Measurements from ENCODE around the gene NR0B2. TPM values are rescaled to one million over a fixed set of nuclear protein-coding genes. Genes with fewer than 3 reads are reported as not detected.
A peak's percentile ranks its signal among the peaks of the same experiment; 100 is the strongest.

Gene NR0B2
- total and polyA plus RNA-seq, 2 experiments from 2014 or later, result not detected

GRCh38 chr1:26938004-26938658 lies 24.4 kb upstream of the NR0B2 start:
- H3K27me3 ChIP-seq (replicated peaks; ENCODE audit: insufficient read depth), result no peaks in the 10 kb centered on the region
- H3F3A ChIP-seq (ENCODE audit: insufficient read depth), result peaks cover 7% of the 10 kb centered on the region
- H3K9ac ChIP-seq, result no peak overlapping the region
- H3K4me1 ChIP-seq (ENCODE audit: insufficient read depth), result peaks cover 15% of the 10 kb centered on the region
- H3K36me3 ChIP-seq (ENCODE audit: low read depth), result peaks cover 21% of the 10 kb centered on the region
- 95 to 100% methylated on average over 4 of the region's 4 CpGs for WGBS, 2 experiments (ENCODE audit: low coverage in 1 of 2, low lambda C conversion rate in 2 of 2, missing lambda C conversion rate in 2 of 2)
- H4K20me1 ChIP-seq (ENCODE audit: insufficient read depth), result no peaks in the 10 kb centered on the region
- no peak overlapping the region for H3K4me2 ChIP-seq (ENCODE audit: unreplicated experiment)
- H3K4me3 ChIP-seq, result no peak overlapping the region
- no peak for DNase-seq
- peaks cover 64% of the 10 kb centered on the region for H3K79me2 ChIP-seq (ENCODE audit: insufficient read depth)
- H3K9me3 ChIP-seq (ENCODE audit: low read depth), result no peaks in the 10 kb centered on the region
- H3K27ac ChIP-seq, result no peak overlapping the region
- H2AFZ ChIP-seq, result no peak overlapping the region
- TF ChIP-seq EZH2phosphoT487 (IDR thresholded peaks at IDR 0.05; ENCODE audit: insufficient read depth, low read depth) (no peak), EZH2 (IDR thresholded peaks at IDR 0.05; ENCODE audit: insufficient read depth, poor library complexity, severe bottlenecking) (no peak)
- in situ Hi-C loops (cut with MboI), result no loop called here
- no peaks in the 10 kb centered on the region for H3K9me2 ChIP-seq (ENCODE audit: insufficient read depth)

- no peak overlapping the region for H3K4me2 ChIP-seq (ENCODE audit: unreplicated experiment)
- no peak for DNase-seq
- no peaks in the 10 kb centered on the region for H4K20me1 ChIP-seq (ENCODE audit: insufficient read depth)
- in situ Hi-C loops (cut with MboI), result no loop called here
- peaks cover 76% of the 10 kb centered on the region for H3K79me2 ChIP-seq (ENCODE audit: insufficient read depth)
- H3K27me3 ChIP-seq (replicated peaks; ENCODE audit: insufficient read depth), result no peaks in the 10 kb centered on the region
- H3K9ac ChIP-seq, result no peak overlapping the region
- WGBS, 2 experiments (ENCODE audit: low coverage in 1 of 2, low lambda C conversion rate in 2 of 2, missing lambda C conversion rate in 2 of 2), result 80 to 83% methylated on average over 6 of the region's 6 CpGs
- H3K27ac ChIP-seq, result no peak overlapping the region
- peaks cover 7% of the 10 kb centered on the region for H3F3A ChIP-seq (ENCODE audit: insufficient read depth)
- H2AFZ ChIP-seq, result no peak overlapping the region
- no peaks in the 10 kb centered on the region for H3K9me2 ChIP-seq (ENCODE audit: insufficient read depth)
- no peak for TF ChIP-seq EZH2 (IDR thresholded peaks at IDR 0.05; ENCODE audit: insufficient read depth, poor library complexity, severe bottlenecking)
- no peak for TF ChIP-seq EZH2phosphoT487 (IDR thresholded peaks at IDR 0.05; ENCODE audit: insufficient read depth, low read depth)
- H3K4me1 ChIP-seq (ENCODE audit: insufficient read depth), result peaks cover 15% of the 10 kb centered on the region
- H3K4me3 ChIP-seq, result no peak overlapping the region
- H3K36me3 ChIP-seq (ENCODE audit: low read depth), result peaks cover 17% of the 10 kb centered on the region
- no peaks in the 10 kb centered on the region for H3K9me3 ChIP-seq (ENCODE audit: low read depth)
Observed at GRCh38 chr1:26936823-26937222, 23.0 kb upstream of the NR0B2 start.

- no peak overlapping the region for H3K9ac ChIP-seq
- in situ Hi-C loops (cut with MboI), result no loop called here
- H3K79me2 ChIP-seq (ENCODE audit: insufficient read depth), result peaks cover 83% of the 10 kb centered on the region
- TF ChIP-seq EZH2phosphoT487 (IDR thresholded peaks at IDR 0.05; ENCODE audit: insufficient read depth, low read depth), result no peak
- TF ChIP-seq EZH2 (IDR thresholded peaks at IDR 0.05; ENCODE audit: insufficient read depth, poor library complexity, severe bottlenecking), result no peak
- H3K9me2 ChIP-seq (ENCODE audit: insufficient read depth), result no peaks in the 10 kb centered on the region
- H3K4me3 ChIP-seq, result no peak overlapping the region
- no peak overlapping the region for H3K4me2 ChIP-seq (ENCODE audit: unreplicated experiment)
- no peaks in the 10 kb centered on the region for H4K20me1 ChIP-seq (ENCODE audit: insufficient read depth)
- no peak overlapping the region for H2AFZ ChIP-seq
- no peaks in the 10 kb centered on the region for H3F3A ChIP-seq (ENCODE audit: insufficient read depth)
- DNase-seq, result no peak
- H3K27ac ChIP-seq, result no peak overlapping the region
- no peaks in the 10 kb centered on the region for H3K9me3 ChIP-seq (ENCODE audit: low read depth)
- H3K36me3 ChIP-seq (ENCODE audit: low read depth), result peaks cover 36% of the 10 kb centered on the region
- WGBS, 2 experiments (ENCODE audit: low coverage in 1 of 2, low lambda C conversion rate in 2 of 2, missing lambda C conversion rate in 2 of 2), result 83 to 88% methylated on average over 3 of the region's 3 CpGs
- H3K4me1 ChIP-seq (ENCODE audit: insufficient read depth), result no peaks in the 10 kb centered on the region
- H3K27me3 ChIP-seq (replicated peaks; ENCODE audit: insufficient read depth), result no peaks in the 10 kb centered on the region
Observed at GRCh38 chr1:26932531-26932930, 18.8 kb upstream of the NR0B2 start.

- H3F3A ChIP-seq (ENCODE audit: insufficient read depth), result no peaks in the 10 kb centered on the region
- H3K9me2 ChIP-seq (ENCODE audit: insufficient read depth), result no peaks in the 10 kb centered on the region
- H3K27me3 ChIP-seq (replicated peaks; ENCODE audit: insufficient read depth), result no peaks in the 10 kb centered on the region
- no peak overlapping the region for H3K9ac ChIP-seq
- peak; percentile 46 for DNase-seq
- no peak for TF ChIP-seq EZH2phosphoT487 (IDR thresholded peaks at IDR 0.05; ENCODE audit: insufficient read depth, low read depth)
- no peak for TF ChIP-seq EZH2 (IDR thresholded peaks at IDR 0.05; ENCODE audit: insufficient read depth, poor library complexity, severe bottlenecking)
- H4K20me1 ChIP-seq (ENCODE audit: insufficient read depth), result no peaks in the 10 kb centered on the region
- peaks cover 15% of the 10 kb centered on the region; the same call in 1 of the 2 replicates for H3K4me1 ChIP-seq (ENCODE audit: insufficient read depth)
- H2AFZ ChIP-seq, result no peak overlapping the region
- in situ Hi-C loops (cut with MboI), result no loop called here
- H3K9me3 ChIP-seq (ENCODE audit: low read depth), result no peaks in the 10 kb centered on the region
- peaks cover 30% of the 10 kb centered on the region for H3K36me3 ChIP-seq (ENCODE audit: low read depth)
- H3K79me2 ChIP-seq (ENCODE audit: insufficient read depth), result peaks cover 67% of the 10 kb centered on the region
- WGBS, 2 experiments (ENCODE audit: low coverage in 1 of 2, low lambda C conversion rate in 2 of 2, missing lambda C conversion rate in 2 of 2), result 87 to 90% methylated on average over 3 of the region's 3 CpGs
- H3K4me2 ChIP-seq (ENCODE audit: unreplicated experiment), result no peak overlapping the region
- H3K27ac ChIP-seq, result no peak overlapping the region
- H3K4me3 ChIP-seq, result no peak overlapping the region; the same call in 1 of the 2 replicates
Observed at GRCh38 chr1:26923711-26924110, 9.9 kb upstream of the NR0B2 start.
